Fibroblast of skin of back (primary cell): Measurements from ENCODE around the gene CMSS1.

Experiments used
- DNase-seq: peaks from one replicate; pipeline ENCODE4 v3.0.0-alpha.2; 2013

CMSS1 gene

DNA sequence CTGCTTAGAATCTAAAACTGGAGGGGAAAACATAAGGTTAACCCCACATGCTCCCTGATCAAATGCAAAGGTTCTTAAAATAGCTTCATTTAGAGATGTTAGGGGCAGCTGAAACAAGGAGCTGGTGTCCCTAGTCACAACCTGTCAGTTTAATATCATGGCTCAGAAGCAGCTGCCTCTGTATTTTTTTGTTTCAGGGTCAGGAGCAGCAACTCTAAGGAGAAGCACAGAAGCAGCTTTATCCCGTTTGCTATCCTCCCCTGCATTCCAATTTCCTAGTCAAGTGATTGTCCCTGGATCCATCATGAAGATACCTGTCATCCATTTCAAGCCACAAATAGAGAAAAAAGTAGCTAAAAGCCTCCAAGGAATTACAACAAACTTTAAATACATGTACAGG is 292.5 kb downstream of the CMSS1 start:
- DNase-seq = no peak

DNA sequence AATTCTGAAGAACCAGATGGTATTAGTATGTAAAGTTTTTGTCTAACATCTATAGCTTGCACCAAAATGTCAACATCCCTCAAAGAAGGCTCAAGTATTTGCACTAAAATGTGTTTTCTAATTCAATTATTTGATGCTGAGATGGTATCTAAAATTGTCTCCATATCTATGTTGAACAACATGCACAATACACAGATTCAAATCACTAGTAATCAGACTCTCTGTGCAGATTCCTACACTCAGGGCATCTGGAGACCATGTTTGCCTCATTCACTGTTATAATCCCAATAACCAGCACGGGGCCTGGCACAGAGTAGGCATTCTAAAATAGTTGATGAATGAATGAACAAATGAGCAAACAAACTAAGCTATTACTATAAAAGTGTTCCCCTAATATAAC is 294.1 kb downstream of the CMSS1 start:
- DNase-seq = no peak

DNA sequence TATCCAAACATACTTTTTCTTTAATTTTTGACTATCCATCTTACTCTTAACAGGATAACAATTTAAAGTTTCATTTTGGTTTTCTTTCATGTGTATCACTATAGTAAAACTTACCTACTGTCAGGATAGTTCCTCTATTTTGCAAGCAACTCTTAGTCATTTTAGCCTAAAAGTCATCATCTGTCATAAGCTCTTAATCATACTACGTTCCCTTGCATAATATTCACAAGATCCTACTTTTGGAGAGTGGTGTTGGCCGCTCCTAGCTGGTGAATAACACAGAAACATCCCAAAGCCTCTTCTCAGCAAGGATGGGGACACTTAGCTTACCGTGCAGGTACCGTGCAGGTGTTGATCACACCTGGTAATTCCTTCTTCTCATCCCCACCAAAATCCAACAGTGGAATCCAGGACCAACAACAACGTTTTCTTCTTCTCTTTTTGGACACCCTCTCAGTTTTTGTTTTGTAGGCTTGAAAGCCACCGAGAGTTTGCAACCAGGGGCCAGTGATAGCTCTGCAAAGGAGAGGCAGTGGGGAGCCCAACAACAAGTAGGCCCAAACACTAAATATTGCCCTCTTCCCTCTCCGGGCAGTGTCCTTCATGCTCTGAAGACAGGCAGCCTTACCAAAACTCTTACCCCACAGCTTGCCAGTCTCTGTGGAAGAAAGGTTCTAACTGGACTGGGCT is 296.2 kb downstream of the CMSS1 start:
- DNase-seq = no peak

DNA sequence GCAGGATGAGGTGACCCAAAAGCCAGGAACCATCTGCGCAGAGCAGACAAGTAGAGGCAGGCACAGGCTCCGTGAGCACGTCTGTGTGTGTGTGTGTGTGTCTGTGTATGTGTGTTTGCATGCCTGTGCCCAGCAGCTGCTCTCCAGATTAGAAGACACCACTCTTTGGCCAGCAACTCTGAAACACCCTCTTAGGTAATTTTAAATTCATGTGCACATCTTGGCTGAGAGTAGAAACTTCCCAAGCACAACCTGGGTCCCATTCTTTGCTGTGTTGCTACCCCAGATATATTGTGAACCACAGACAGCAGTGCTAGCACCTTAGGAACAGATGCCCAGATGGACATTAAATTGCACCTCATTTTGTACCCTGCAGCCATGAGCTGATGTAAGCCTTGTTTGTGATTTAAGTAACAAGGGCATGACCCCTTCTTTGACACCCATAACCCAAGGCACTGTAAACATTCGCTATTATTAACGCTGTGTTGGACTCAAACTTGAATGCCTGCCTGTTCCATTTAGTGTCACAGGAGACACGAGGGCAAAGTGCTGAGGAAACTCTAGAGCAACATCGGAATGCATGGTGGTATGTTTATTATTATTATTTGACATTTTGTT is 296.9 kb downstream of the CMSS1 start, which contains the start of gene FILIP1L:
FILIP1L (minus strand) TSS at position 89 of the 618 bp plus-strand sequence.
- no peak for DNase-seq

DNA sequence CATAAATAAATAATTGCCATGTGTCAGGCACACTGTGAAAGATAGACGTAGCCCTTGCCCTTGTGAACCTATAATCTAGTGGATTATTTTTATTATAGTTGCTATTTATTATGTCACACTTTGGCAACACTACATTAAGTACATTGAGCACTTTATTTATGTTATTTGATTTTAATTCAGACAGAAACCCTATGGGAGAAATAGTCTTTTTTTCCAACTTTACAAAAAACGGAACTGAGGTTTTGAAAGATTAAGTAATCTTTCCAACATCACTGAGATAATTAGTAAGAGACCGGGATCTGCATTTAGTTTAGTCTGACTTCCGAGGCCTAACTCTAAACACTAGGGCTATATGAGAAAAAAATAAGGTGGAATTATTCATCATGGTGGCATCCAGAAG is 299.4 kb downstream of the CMSS1 start:
- DNase-seq = no peak

DNA sequence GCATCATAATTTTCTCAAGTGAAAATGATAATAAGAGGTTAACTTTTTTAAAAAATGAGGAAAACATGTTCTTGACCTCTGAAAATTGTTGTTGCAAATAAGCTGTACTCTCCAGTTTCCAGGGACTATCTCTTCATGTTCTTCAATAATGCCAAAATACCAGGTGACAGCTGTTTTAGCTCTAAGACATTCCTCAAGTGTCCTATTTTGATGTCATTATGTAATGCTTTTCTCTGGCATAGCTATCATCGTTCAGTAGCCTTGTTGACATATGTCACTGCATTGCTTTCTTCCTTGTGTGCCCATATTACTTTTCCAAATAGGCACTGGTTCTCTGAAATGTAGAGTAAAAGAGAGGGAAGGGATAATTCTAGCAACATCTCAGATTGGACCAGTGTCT is 302.4 kb downstream of the CMSS1 start:
- DNase-seq = no peak

DNA sequence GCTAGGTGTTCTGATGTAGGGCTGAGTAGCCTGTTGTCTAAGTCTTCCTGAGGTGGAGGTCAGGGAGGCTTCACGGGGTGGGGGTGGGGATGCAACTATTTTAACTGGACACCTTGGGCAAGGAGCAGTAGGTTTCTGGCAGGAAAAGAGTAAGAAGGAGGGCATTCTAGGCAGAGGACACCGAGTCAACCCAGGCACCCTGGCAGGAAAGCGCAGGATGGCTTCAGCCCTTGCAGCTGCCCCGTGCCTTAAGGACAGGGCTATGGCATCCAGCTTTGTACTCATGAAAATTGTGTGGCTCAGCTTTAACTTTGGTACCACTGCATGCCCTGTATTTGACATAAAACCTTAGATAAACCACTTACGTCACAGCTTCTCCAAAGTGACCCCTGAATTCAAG is 303.0 kb downstream of the CMSS1 start:
- no peak for DNase-seq

DNA sequence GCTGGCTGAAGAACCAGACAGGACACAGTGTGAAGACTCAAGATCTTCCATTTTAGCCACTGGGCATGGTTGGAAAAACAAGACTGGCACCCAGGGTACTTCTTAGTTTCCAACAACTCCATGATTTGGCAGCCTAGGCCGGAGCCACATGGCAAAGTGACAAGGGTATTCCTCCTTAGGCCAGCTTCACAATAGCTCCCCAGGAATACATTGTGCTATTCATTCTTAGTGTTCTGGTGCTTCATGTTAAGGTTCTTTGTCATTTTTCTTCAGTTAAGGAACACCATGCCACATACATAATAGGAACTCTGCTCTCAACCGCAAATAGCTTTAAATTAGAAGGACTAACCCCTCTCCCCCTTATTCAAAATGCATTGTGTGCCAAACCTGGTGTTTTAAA is 304.7 kb downstream of the CMSS1 start:
- no peak for DNase-seq

DNA sequence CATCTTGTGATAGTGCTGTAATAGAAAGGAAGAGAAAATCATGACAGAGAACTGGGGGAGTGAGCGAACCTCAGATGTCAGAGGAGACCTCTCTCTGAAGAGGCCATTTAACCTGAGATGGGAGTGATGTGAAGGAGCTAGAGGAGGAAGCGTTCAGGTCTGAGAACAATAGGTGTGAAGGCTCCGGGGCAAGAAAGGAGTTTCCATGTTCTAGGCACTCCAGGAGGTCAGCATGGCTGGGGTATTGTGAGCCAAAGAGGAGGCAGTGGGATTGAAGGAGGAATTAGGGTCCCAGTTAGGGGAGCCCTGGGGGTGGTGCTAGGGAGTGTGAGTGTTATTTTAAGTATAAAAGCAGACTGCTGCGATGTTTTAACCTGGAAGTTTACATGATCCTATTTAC is 305.4 kb downstream of the CMSS1 start:
- DNase-seq = no peak

DNA sequence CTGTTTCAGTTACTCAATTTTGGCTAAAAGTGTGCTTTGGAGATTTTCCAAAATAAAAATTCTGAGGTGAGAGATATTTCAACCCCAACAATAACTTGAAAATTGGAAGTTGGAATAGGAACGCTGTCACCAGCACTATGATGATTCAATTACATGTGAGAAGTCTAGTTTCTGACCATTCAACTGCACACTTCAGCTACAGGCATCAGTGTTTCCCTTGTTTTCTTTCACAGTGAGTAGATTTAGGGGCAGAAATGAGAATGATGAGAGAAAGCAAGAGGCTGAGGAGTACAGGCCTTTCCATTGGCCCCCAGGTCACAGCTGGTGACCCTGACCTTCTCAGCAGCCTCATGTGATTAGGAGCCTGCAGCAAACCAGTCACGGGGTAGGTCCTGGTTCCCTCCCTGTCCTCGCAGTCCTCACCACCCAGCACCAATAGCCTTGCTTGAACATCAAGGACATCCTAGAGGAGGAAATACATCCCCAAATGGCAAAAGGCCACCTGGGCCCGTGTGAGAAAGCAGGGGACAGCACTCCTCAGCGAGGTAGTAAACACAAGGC is 306.6 kb downstream of the CMSS1 start:
- DNase-seq = no peak

DNA sequence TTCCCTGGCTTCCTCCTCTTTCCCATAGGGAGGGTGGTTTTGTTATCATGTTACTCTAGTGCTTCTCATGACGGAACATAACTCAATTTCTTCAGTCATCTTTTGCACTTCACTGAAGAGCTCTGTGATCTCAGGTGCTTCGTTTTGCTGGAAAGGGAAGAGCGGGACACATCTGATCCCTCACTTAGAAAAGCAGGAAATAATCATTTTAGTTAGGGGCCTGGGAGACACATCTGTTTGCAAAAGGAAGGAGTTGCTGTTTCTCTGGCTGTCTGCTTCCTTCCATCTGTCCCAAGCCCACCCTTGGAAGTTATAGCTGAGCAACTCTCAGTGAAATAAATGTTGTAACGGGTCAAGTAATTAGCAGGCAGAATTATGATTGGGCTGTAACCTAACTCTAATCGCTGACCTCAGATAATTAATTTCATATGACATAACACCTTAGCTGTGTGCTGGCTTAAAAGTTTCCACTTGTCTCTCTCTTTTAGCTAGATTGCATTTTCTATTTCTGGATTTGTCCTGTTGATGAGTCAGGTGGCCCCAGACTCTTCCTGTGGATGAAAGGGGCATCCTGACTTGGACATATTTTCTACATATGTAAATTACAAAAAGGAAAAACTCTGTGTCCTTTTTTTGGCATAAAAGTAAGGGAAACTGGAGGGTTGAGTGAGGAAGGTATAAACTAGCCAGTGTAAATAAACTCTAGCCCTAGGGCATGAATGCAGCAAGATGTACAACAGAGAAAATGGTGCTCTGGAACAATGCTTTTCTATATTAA is 307.7 kb downstream of the CMSS1 start:
- no peak for DNase-seq

DNA sequence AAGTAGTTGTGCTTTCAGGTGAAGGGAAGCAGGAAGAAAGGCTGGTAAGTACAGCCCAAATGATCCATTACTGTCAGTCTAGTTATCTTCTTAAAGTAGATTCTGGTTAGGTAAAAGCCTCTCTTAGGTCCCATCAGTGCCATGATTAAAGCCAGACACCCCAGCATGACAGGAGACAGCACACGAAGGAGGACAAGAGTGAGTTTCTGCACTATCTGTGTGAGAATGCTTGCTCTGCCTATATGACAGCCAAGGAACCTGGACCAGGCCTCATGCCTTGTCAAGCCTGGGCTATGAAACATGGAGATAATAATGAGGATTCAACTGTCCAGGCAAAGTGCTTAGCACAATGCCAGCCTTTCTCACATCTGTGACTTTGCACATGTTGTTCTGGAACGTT is 310.1 kb downstream of the CMSS1 start:
- DNase-seq = no peak

DNA sequence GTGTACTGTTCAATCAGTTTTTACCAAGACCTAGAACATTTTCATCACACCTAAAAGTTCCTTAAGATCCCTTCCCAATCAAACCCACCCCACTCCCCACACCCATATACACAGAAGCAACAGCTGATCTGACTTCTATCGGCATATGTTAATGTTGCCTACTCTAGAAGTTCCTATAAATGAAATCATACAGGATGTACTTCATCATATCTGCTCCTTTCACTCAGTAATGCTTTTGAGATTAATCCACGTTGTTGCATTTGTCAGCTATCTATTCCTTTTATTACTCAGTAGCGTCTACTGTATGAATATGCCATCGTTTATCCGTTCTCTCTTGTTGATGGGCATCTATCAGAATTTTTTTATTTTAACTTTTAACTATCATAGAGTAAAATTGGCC is 310.9 kb downstream of the CMSS1 start:
- DNase-seq = no peak

DNA sequence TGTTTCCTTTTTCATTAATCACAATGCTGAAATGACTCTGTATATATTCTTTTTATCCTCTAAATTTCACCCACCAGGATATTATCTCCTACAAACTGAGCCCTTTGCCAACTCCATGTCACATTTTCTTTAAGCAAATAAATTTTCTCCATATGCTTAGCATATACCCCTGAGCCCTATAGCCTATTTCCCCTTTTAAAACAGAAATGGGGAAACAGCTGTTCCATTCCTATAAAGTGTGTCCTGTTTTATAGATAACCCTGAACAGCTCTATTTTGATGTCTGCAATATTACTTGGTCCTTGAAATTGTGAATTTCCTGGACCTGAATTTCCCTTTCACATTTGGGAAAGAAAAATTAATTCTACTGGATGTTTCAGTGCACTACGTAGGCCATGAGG is 312.3 kb downstream of the CMSS1 start:
- DNase-seq = no peak

DNA sequence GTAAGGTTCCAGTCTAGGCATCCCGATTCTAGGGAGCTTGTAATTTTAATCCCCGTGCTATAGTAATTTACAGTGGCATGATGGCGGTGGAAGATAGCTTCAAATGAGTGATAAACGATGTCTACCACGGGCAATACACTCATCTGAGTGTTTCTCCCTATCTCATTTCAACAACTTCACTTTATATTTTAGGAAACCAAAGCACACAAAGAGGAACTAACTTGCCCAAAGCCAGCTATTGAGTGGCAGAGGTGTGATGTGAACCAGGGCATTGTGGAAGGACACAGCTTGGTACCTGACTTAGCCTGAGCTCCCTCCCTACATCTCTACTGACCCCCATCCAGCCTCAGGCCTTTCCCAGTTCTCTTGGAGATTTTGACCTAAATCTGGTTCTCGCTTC is 313.6 kb downstream of the CMSS1 start:
- no peak for DNase-seq

DNA sequence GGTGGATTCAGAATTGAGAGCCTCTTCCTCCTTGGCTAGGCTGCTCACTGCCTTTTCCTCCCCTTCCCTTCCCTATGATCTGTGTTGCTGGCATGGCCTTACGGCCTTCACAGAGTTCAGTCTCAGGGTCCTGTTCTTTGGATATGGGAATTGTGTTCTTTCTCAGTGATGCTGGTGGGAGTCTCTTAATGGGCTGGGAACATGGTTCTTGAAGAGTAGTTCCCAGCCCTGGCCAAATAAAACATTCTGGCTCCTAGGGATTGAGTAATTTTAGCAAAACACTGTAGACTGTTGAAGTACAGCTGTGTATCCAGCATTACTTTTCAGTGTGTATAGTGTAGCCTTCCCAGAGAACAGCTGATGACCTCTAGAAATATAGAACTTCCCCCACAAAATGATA is 319.3 kb downstream of the CMSS1 start:
- no peak for DNase-seq

DNA sequence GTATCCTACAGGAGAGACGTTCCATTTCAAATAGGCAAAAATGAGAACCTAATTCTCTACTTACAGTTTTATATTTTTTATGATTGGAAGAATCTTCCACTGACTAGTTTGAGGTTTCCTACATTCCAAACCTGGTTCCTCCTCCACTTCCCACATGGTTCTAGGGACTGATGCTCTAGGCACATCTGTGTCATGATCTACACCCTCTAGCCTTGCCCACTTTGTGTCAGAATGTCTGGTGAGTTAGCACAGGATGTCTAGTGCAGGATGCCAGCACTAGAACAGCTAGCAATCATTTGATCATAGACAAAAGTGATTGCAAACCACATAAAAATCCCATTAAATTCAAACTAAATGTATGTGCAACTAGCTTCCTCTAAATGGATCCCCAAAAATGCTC is 323.3 kb downstream of the CMSS1 start:
- no peak for DNase-seq

DNA sequence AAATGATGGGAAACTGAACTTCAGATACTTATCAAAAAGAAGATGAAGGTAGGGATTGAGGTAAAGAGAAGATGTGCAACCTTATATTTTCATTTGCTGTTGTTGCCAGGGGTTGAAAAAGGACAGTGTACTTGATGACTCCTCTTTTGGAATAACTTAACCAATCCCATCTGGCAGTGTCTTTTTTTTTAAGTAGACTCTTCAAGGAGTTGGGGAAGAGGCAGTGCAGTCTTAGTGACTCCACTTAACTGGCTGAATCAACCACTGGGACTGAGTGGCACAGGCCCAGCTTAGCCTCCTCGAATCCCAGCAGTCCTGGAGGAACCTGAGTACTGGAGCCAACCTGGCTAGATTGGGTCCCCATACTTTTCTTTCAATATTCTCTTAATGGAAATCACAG is 323.9 kb downstream of the CMSS1 start:
- DNase-seq = no peak

DNA sequence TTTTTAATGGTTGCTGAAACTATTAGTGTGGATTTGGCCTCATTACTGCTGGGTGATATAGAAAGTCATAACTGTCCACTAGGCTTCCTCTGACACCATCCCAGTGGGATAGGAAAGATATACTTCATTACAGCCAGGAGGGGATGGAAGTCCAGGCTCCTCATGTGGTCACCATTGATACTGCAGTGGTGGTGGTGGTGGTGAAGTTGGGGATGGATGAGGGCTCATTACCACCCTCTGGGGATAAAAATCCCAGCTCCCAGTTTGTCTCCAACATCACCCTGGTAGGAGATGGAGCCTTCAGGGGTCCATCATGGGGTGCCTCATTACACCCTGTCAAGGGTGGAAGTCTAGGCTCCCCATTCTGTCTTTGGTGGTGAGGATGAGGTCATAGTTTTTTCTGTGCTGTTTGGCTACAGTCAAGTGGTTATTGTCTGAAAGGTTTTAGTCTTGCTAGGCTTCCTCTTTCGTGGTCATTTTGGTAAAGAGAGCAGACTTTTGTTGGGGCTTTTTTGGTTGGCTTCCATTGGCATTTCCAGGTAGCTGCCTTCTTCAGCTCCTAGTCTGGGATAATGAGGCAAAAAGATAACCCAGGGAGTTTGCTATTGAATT is 326.7 kb downstream of the CMSS1 start:
- DNase-seq = no peak

DNA sequence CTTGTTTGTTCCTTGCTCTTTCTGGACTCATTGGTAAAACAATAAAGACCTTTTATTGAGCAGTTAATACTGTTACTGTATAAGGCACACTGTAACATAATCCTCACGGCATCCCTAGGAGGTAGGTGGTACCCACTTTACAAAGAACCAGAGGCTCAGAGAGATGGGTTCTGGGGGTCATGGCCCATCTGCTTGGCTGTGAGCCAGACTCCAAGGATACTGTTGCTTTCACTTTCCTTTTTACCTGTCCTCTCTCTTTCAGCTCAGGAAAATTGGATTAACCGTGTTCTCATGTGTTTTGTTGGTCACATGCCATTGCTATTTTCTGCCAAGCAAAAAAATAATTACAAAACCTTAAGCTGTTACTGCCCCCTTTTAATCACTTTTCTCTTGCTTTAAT is 331.5 kb downstream of the CMSS1 start:
- DNase-seq = no peak

DNA sequence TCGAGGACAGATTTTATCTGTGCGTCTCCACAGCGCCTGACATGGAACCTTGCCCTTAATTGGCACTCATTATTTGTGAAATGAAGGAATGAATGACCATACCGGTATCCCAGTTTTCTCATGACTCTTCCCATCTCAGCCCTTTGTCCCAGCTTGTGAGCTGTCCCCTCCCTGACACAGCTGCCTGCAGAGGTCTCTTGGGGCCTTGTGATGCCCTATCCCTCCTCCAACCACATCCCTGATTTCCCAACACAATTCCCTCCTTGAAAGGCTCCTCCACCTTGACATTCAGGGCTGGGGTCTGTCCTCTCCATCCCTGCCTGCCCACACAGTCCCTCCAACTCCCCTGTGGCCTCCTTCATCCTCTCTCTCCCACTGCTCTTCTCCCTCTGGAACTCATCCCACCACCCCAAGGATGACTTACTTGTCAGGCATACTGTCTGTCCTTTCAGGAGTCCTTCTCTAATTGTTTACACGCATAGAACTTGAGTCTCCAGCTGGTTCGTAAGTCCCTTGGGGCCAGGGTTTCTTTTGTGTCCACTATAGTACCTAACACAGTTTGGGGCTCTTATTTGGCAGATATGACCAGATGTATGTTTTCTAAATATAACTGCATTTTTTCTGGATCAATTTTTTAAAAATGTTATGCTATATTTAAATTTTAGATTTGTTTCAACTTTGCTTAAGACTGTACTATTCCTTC is 332.2 kb downstream of the CMSS1 start:
- no peak for DNase-seq

DNA sequence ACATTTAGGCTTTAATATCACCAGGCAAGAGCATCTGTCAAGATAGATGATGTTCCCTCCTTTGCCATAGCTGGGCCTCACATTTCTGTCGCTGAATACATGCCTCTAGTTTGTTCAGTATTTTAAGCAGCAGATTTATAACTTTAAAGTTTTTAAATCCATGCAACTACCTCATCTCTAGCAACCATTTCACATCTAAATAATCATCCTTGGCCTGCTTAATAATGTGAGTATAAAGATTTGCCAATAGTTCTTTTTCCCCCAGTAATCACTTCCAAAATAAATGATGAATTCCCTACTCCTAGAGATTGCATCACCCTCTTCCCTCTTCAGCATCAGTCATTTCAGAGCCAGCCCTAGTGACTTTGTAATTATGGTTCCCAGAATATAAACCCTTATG is 332.8 kb downstream of the CMSS1 start:
- no peak for DNase-seq
